NCI-H460 (cell line): ENCODE measurements around the gene IRS4. TPM values are rescaled to one million over a fixed set of nuclear protein-coding genes. Genes with fewer than 3 reads are reported as not detected.

Source experiments
- DNase-seq: peaks from one replicate; pipeline ENCODE4 v3.0.0-alpha.2; 2016; ENCODE audit warnings: low read depth; ENCODE audit errors: extremely low read depth
- polyA plus RNA-seq: library from polyadenylated mRNA; depleted of rRNA; stranded (reverse); fragments of >200 nt; gene quantifications from 2 replicates; pipeline ENCODE4 v1.2.3, GENCODE V29; 2014; cell fraction: nucleus; rRNA removed
- total RNA-seq: library from RNA; depleted of rRNA; stranded (reverse); fragments of >200 nt; shearing (Covaris generic); gene quantifications from 2 replicates; pipeline ENCODE4 v1.2.3, GENCODE V29; 2014; rRNA removed

Gene IRS4
- not detected in 2 replicates for total RNA-seq
- not detected in 2 replicates for polyA plus RNA-seq

GRCh38 chrX:108736509-108737479, at the start of gene IRS4:
TSS of gene IRS4 (minus strand) at chrX:108736563.
- DNase-seq: no peak

DNA sequence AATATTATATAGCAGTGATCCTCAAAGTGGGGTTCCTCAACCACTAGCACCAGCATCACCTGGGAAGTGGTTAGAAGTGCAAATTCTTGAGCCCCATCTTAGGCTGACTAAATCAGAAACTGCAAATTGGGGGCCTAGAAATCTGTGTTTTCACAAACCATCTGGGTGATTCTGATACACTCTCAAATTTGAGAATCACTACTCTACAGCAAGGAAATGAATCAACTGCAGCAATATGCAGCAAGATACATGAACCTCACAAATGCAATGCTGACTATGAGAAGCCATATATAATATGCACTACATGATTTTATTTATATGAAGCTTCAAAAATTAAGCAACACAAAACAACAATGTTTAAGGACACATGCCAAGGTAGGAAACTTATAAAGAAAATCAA, 36.2 kb upstream of the IRS4 start:
- no peak for DNase-seq

DNA sequence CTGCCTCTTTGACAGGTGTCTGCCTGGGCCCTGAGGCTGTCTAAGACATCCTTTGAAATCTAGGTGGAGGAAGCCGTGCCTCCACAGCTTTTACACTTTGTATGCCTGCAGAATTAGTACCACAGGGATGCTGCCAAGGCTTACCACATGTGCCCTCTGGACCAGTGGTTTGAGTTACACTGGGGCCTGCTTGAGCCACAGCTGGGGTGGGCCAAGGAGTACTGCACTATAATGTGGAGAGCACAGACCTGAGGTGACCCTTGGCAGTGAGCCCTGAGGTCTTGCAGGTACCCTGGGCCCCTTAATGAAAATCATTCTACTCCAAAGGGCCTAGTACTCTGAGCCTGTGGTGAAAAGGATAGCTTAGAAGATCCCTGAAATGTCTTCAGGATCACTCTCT, 27.2 kb upstream of the IRS4 start:
- no peak for DNase-seq

- DNase-seq: no peak
Measured at GRCh38 chrX:108740299-108740774, 4.0 kb upstream of the IRS4 start.

DNA sequence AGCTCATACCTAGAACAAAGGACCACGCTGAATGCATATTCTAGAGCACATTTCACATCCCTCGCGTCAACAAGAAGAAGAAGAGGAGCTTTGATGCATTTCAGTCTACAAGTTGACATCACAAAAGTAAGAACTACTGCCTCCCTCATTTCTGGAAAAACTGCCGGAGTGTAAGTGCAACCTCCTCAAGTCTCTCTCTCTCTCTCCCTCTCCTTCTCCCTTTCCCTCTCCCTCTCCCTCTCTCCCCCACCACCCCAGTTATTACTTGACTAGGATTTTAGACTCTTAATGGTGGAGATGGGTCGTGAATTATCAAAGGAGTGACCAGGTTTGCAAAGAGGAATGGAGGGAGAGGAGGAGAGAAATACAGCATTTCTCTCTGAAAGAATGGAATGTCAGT, 1.4 kb upstream of the IRS4 start:
- DNase-seq: no peak

DNA sequence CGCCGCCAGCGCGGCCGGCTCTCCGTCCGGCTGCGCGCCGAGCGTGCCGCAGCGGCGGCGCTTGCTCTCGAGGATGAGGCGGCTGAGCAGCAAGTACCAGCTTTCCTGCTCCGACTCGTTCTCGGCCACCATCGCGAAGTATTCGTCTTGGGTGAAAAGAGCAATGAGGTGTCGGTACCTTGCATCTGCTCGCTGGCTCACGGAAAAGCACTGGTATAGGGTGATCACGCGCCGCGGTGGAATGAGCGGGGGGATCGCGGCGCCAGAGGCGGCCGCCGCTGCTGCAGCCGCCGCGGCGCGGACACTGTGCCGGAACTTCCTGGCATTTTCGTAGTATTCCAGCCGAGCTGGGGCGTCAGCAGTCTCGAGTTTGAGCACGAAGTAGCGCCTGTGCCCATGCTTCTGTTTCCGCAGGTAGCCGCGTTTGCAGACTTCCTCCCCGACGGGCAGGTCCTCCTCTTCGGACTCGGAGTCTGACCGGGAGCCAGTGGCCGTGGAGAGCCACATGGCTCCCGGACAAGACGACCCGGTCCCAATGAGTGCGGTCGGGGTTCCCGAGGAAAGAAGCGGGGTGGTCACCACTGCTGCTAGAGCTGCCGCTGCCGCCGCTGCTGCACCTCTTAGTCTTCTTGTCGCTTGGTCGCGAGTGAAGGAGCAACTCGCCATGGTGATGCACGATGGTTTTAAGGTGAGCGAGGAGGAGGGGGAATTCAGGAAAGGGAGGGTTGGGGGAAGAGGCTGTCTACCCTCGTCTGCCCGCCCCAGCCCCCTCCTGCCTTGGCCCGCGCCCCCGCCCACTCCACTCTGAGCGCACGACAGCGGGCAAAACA, 469 bp downstream of the IRS4 start:
- no peak for DNase-seq

DNA sequence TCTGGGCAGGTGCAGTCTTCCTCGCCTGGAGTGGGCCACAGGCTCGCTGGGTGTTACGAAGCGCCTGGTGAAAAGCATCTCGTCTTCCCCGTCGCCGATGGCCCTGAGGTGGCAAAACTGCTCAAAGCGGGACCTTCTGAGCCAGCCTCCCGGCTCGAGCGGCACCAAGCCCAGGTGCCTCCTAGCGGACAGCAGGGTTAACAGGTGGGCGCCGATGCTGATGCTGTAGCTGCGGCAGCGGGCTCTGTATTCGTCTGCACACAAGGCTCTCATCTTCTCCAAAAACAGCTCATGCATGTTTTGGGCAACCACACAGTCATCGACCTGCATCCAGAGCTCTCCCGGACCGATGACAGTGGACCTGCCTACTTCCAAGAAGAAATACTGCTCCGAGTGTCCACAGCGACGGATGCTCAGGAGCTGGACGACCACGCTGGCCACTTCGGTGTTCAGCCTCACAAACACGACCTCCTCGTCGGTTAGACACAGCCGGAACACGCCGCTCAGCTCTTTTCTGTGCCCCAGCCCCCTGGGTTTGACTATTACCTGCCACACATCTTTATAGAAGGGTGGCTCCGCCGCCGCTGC, 1.2 kb downstream of the IRS4 start:
- no peak for DNase-seq

DNA sequence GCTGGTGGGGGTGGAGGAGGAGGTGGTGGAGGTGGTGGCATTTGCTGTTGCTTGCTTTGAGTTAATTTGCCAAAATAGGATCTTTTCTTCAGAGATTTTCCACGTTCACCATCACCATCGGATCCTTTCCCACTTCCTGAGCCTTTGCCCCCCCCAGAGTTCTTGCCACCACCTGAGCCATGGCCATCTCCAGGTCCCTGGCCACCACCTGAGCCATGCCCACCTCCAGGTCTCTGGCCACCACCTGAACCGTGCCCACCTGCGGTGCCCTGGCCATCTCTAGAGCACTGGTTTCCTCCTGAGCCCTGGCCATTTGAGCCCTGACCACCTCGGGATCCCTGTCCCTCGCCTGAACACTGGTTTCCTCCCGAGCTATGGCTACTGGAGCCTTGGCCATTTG, 1.9 kb downstream of the IRS4 start:
- no peak for DNase-seq

GRCh38 chrX:108732630-108733321, 3.6 kb downstream of the IRS4 start:
- DNase-seq: no peak

DNA sequence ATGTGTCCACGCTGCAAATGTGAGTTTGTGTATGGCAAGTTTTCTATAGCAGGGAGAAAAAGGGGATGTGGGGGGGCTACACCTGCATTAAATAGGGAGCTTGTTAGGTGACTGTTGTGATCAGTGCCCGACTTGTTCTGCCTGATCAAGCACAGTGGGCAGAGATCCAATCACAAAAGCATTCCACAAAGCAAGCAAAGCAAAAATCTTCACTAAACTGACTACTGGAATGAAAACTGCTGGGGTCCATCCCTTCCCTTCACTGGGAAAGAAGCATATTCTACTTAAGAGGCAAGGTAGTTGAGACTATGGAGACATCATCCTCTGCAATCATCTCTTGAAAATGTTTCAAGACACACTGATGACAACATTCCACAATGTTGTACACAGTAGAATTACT, 5.2 kb downstream of the IRS4 start:
- no peak for DNase-seq

GRCh38 chrX:108726748-108727147, 9.6 kb downstream of the IRS4 start:
- no peak for DNase-seq

GRCh38 chrX:108722561-108722960, 13.8 kb downstream of the IRS4 start:
- DNase-seq: no peak

- no peak for DNase-seq
Measured at GRCh38 chrX:108712886-108713285, 23.5 kb downstream of the IRS4 start.

DNA sequence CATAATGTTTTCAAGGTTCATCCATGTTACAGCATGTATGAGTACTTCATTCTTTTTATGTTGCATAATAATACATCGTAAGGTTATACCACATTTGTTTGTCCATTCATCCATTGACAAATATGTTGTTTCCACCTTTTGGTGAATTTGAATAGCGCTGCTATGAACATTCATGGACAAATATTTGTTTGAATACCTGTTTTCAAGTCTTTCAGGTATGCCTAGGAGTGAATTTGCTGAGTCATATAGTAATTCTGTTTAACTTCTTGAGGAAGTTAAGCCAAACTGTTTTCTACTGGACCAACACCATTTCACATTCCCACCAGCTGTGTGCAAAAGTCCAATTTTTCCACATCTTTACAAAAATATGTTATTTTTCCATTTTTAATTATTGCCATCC, 31.5 kb downstream of the IRS4 start:
- no peak for DNase-seq

DNA sequence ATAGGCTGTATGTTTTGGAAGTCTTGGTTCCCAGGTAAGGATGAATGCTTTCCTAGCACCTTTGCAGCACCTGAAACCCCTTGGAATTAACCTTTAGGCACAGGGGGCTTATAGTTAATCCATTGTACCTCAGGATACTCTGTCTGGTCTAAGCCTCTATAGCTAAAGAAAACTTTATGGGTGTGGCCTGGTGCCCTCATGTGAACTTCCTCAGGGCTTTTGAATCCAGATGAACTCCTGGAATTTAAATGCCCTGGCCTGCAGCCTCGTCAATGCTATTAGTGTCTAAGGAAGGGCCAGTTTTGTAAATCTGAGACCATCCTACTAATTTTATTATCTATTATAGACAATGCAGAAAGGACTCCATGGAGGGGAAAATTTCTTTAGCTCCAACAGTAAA, 33.8 kb downstream of the IRS4 start:
- no peak for DNase-seq

DNA sequence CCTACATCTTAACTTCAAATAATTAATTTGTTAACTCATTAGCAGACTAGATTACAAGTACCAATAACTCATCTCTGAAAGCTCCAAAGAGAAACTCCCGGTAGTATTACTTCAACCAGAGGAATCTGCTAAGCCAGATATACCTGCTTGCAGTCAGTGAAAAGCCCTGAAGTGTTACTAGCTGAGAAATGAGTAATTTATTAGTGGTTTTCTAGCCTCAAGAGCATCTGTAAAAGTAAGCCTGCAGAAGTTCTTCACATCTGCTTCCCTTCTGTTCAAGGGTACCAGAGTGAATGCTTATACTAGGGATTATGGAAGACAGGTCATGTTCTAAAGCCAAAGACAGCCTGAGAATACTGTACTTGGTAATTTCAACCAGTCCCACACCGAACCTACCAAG, 34.7 kb downstream of the IRS4 start:
- DNase-seq: no peak

DNA sequence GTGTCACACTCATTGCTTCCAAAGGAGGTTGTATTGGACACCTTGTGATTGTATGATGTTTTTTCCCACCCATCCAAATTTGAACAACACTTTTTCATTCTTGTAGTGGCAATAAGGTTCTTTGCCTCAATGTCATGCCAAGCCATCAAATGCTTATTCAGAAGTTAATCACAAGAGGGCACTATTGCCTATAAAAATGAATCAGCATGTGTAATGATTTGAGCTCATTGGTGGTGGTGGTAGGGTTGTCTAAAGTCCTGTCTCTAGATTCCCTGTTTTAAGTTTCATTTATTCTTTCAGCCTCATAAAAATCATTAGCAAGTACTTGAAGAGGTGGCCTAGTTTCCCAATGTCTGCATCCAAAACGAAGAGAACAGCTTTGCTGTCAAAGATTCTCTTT, 37.0 kb downstream of the IRS4 start:
- peak; percentile 39 for DNase-seq

GRCh38 chrX:108696690-108697089, 39.7 kb downstream of the IRS4 start:
- DNase-seq: no peak
